B cell (primary cell): Measurements from ENCODE around the gene PYM1. TPM values are rescaled to one million over a fixed set of nuclear protein-coding genes. Genes with fewer than 3 reads are reported as not detected.
"Not testable (repeated sequence)": the region's sequence is repeated elsewhere in the genome, so short reads cannot be mapped to it uniquely, and the experiment has no call there.

ENCODE experiments used
- ATAC-seq: fragments of 200-7000 bp; cut with Tn5 transposase; one replicate; pipeline ENCODE4 v1.10.0; 2021; ENCODE audit warnings: low read depth, mild to moderate bottlenecking, moderate number of reproducible peaks, moderate library complexity
- CTCF ChIA-PET: fragments of 350-600 bp; sonication (Branson Sonifier 250); formaldehyde crosslinking; loops from one replicate; lab custom pipeline; 2021; ENCODE audit warnings: antibody characterized with exemption, inconsistent platforms; lab: Charles Lee
- POLR2A ChIA-PET: fragments of 350-600 bp; sonication (Branson Sonifier 250); formaldehyde crosslinking; loops from one replicate; lab custom pipeline; 2021; ENCODE audit warnings: antibody characterized with exemption; lab: Charles Lee
- DNase-seq: peaks from one replicate; pipeline ENCODE4 v3.0.0; 2013
- H2AFZ ChIP-seq: 2 replicates; pipeline ENCODE4 v1.6.1; 2012; ENCODE audit warnings: mild to moderate bottlenecking, low read depth, low read length; ENCODE audit not compliant: insufficient read depth, poor library complexity, severe bottlenecking
- H3K27ac ChIP-seq, 2 donors: 1 replicate in 1 of 2; 2 replicates in 1 of 2; pipeline ENCODE4 v1.5.1; 2012 to 2013; ENCODE audit warnings: low read length in 2 of 2, mild to moderate bottlenecking in 2 of 2, moderate library complexity in 1 of 2
- H3K27me3 ChIP-seq, 4 experiments: fragments of 200-600 bp in 1 of 4; sonication (generic) in 1 of 4; replicated peaks in 1 of 4; 1 replicate in 2 of 4; 2 replicates in 2 of 4; pipeline versions ENCODE4 v1.6.1 to v1.7.0; 2013 to 2016; ENCODE audit warnings: low read length in 3 of 4, mild to moderate bottlenecking in 2 of 4, mixed read lengths in 1 of 4, moderate library complexity in 1 of 4; ENCODE audit not compliant: insufficient read depth in 4 of 4, control insufficient read depth in 3 of 4; ENCODE audit errors: control extremely low read depth in 1 of 4
- H3K36me3 ChIP-seq, 2 experiments: replicated peaks in 1 of 2; 1 replicate in 1 of 2; 2 replicates in 1 of 2; pipeline versions ENCODE4 v1.6.1 to v1.7.1; 2013; ENCODE audit warnings: low read length in 1 of 2; ENCODE audit not compliant: insufficient read depth in 2 of 2, control insufficient read depth in 1 of 2; ENCODE audit errors: control extremely low read depth in 1 of 2, extremely low read depth in 1 of 2
- H3K4me1 ChIP-seq, 2 donors: fragments of 200-600 bp in 1 of 2; sonication (generic) in 1 of 2; 1 replicate in 1 of 2; 2 replicates in 1 of 2; pipeline versions ENCODE4 v1.5.1 to v1.6.1; 2013 to 2017; ENCODE audit warnings: low read length in 2 of 2; ENCODE audit not compliant: control insufficient read depth in 2 of 2, insufficient read depth in 2 of 2
- H3K4me2 ChIP-seq: replicated peaks from 2 replicates; pipeline ENCODE3; 2012; ENCODE audit warnings: mild to moderate bottlenecking, low read depth, low read length; ENCODE audit not compliant: poor library complexity, severe bottlenecking
- H3K4me3 ChIP-seq, 5 experiments: fragments of 200-600 bp in 1 of 5; sonication (generic) in 1 of 5; 1 replicate in 3 of 5; 2 replicates in 2 of 5; pipeline versions ENCODE4 v1.5.1 to v1.7.0; 2011 to 2016; ENCODE audit warnings: low read length in 4 of 5, mild to moderate bottlenecking in 4 of 5, low read depth in 2 of 5, control low read depth in 1 of 5, moderate library complexity in 1 of 5; ENCODE audit not compliant: insufficient read depth in 1 of 5; ENCODE audit errors: control extremely low read depth in 1 of 5, extremely low read depth in 1 of 5
- H3K79me2 ChIP-seq: fragments of 200-600 bp; sonication (generic); one replicate; pipeline ENCODE4 v1.6.0; 2016; ENCODE audit warnings: low read length; ENCODE audit not compliant: control insufficient read depth, insufficient read depth
- H3K9ac ChIP-seq: fragments of 200-600 bp; sonication (generic); 2 replicates; pipeline ENCODE4 v1.6.1; 2017; ENCODE audit warnings: mild to moderate bottlenecking, low read length, moderate library complexity
- H3K9me3 ChIP-seq, 3 donors: one replicate each; pipeline versions ENCODE4 v1.6.1 to v1.7.1; 2013; ENCODE audit warnings: low read length in 2 of 3; ENCODE audit not compliant: control insufficient read depth in 2 of 3, insufficient read depth in 1 of 3; ENCODE audit errors: control extremely low read depth in 1 of 3
- H4K20me1 ChIP-seq: 2 replicates; pipeline ENCODE4 v1.6.0; 2012; ENCODE audit warnings: mild to moderate bottlenecking, low read length; ENCODE audit not compliant: insufficient read depth, control insufficient read depth, poor library complexity, severe bottlenecking
- H3K27ac Mint-ChIP-seq: one replicate; pipeline ENCODE4 v1.8.0; 2021; ENCODE audit warnings: mixed read lengths
- H3K27me3 Mint-ChIP-seq: one replicate; pipeline ENCODE4 v1.8.0; 2021; ENCODE audit warnings: mixed read lengths
- H3K4me1 Mint-ChIP-seq: one replicate; pipeline ENCODE4 v1.8.0; 2021; ENCODE audit warnings: mixed read lengths
- H3K4me3 Mint-ChIP-seq: one replicate; pipeline ENCODE4 v1.8.0; 2021; ENCODE audit warnings: mixed read lengths
- H3K9me3 Mint-ChIP-seq: one replicate; pipeline ENCODE4 v1.8.0; 2022; ENCODE audit warnings: mixed read lengths; ENCODE audit not compliant: insufficient read depth
- EZH2 ChIP-seq: IDR thresholded peaks from 2 replicates; pipeline ENCODE4 v1.6.1; 2012; ENCODE audit warnings: borderline replicate concordance, low read depth, mild to moderate bottlenecking, moderate library complexity, low read length; ENCODE audit not compliant: insufficient read depth, poor library complexity, severe bottlenecking
- WGBS: methylation state at CpG from one replicate; pipeline ENCODE4 v1.1.5; 2013; ENCODE audit warnings: missing lambda C conversion rate; ENCODE audit not compliant: insufficient coverage; 5-methylcytosine and 5-hydroxymethylcytosine counted together
- intact Hi-C: fragments of 100-400 bp; cut with micrococcal nuclease; formaldehyde crosslinking; loops from one replicate; pipeline ENCODE4 v1.10.0; 2022
- polyA plus RNA-seq: library from polyadenylated mRNA; depleted of rRNA; stranded (reverse); fragments of >200 nt; gene quantifications from 2 replicates; pipeline ENCODE4 v1.2.3, GENCODE V29; 2012
- total RNA-seq, 2 donors: library from RNA; stranded (reverse); fragments of 120-200 nt in 1 of 2; gene quantifications; 1 replicate in 1 of 2; 2 replicates in 1 of 2; pipeline versions ENCODE4 v1.2.3 to v1.2.4, GENCODE V29; 2013 to 2022
- TF ChIP-seq, protein P1 (sequence below): fragments of 200-600 bp; IDR thresholded peaks from one replicate; pipeline ENCODE4 v1.8.0; 2022; ENCODE audit warnings: antibody characterized with exemption, mild to moderate bottlenecking

Gene PYM1
- total and polyA plus RNA-seq, 2 donors (not counting 1 experiment from before 2014, with no cell fraction given): 22.5 to 39.2 TPM

DNA sequence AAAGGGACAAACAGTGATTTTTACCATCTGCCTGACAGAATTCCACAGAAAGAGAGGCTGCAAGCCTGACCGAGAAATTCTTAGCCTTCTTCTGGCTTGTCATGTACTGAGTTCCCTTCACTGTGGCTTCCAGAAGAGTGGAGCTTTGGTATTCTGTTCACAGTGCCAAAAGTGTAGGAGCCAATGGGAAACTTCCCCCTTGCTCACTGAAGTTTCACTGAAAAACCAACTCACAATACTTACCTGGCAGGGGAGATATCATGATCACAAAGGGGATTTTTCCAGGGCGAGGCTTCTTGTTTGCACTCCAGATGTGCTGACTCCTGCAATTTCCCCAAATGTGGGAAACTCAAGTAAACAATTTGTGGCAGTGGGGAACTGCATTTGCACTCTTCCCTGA, 53.3 kb downstream of the PYM1 start:
- ATAC-seq (no peak), DNase-seq (no peak)
- Histone ChIP-seq H3K4me1 (no peaks in the 10 kb centered on the region), H4K20me1 (no peaks in the 10 kb centered on the region), H3K79me2 (no peaks in the 10 kb centered on the region), H3K9ac (no peak overlapping the region), H3K27me3 (no peaks in the 10 kb centered on the region), H2AFZ (no peak overlapping the region), H3K4me3 (no peak overlapping the region), H3K36me3 (no peaks in the 10 kb centered on the region), H3K9me3 (peaks cover 0 to 12% (median 6%) of the 10 kb centered on the region in 3 donors), H3K27ac (no peak overlapping the region), H3K4me2 (no peak overlapping the region)
- Mint-ChIP-seq H3K9me3 (no peaks in the 10 kb centered on the region), H3K27me3 (no peaks in the 10 kb centered on the region), H3K4me1 (no peaks in the 10 kb centered on the region), H3K4me3 (no peak overlapping the region), H3K27ac (no peak overlapping the region)
- intact Hi-C loops: no loop called here
- no peak for TF ChIP-seq EZH2
- TF ChIP-seq, protein P1, sequence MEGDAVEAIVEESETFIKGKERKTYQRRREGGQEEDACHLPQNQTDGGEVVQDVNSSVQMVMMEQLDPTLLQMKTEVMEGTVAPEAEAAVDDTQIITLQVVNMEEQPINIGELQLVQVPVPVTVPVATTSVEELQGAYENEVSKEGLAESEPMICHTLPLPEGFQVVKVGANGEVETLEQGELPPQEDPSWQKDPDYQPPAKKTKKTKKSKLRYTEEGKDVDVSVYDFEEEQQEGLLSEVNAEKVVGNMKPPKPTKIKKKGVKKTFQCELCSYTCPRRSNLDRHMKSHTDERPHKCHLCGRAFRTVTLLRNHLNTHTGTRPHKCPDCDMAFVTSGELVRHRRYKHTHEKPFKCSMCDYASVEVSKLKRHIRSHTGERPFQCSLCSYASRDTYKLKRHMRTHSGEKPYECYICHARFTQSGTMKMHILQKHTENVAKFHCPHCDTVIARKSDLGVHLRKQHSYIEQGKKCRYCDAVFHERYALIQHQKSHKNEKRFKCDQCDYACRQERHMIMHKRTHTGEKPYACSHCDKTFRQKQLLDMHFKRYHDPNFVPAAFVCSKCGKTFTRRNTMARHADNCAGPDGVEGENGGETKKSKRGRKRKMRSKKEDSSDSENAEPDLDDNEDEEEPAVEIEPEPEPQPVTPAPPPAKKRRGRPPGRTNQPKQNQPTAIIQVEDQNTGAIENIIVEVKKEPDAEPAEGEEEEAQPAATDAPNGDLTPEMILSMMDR: no peak
- CTCF ChIA-PET: interaction anchor here (0.7 kb wide), 1 partner anchor 14 kb away, joined by 3 read pairs; no protein-coding TSS in a partner anchor
- WGBS: 100% methylated on average over 1 of the region's 2 CpGs
- POLR2A ChIA-PET: no interaction called here

DNA sequence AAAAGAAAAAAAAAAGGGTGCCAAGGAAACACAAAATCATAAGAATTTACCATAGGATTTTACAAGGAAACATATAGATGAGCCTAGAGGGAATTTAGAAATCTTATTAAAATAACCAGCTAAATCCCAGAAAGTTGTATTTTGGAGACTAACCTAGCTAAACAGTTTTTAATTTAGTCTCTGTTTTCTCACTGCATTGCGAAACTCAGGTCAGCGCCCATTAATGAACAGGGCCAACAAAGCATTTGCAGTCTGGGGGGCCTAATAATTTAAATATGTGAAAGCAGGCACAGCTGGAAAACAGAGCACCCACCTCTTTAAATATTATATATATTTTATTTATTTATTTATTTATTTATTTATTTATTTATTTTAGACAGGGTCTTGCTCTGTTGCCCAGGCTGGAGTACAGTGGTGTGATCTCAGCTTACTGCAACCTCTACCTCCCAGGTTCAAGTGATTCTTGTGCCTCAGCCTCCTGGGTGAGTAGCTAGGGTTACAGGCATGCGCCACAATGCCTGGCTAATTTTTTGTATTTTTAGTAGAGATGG, 61.2 kb downstream of the PYM1 start:
- H2AFZ ChIP-seq, H3K4me1 Mint-ChIP-seq, ATAC-seq: not testable (repeated sequence)

More for the DNA sequence above, 61.2 kb downstream of the PYM1 start:
- H3K79me2 ChIP-seq, H3K36me3 ChIP-seq, H3K4me2 ChIP-seq, H3K27me3 Mint-ChIP-seq, DNase-seq, H3K4me3 Mint-ChIP-seq, H3K27ac Mint-ChIP-seq, H3K4me1 ChIP-seq, H3K9ac ChIP-seq, H3K4me3 ChIP-seq, intact Hi-C loops, CTCF ChIA-PET, H3K27ac ChIP-seq, H3K9me3 Mint-ChIP-seq, H4K20me1 ChIP-seq, H3K27me3 ChIP-seq, POLR2A ChIA-PET: not testable (repeated sequence)
- H3K9me3 ChIP-seq: peaks cover 3 to 22% (median 4%) of the 10 kb centered on the region in 3 donors
- no CpG with 5 or more reads among the region's 3 CpGs for WGBS
